ENCODE data around the gene UBE2R2.

DNA sequence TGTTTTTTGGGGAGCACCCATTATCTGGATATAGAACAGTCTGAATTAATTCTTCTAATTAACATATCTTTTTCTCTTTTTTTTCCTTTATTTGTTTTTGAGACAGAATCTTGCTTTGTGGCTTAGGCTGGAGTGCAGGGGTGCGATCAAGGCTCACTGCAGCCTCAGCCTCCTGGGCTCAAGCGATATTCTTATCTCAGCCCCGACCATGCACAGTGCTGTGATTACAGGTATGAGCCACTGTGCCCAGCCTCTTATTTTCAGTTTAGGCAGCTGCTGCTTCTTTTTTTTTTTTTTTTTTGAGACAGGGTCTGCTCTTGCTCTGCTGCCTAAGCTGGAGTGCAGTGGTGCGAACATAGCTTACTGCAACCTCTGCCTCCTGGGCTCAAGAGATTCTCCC, 20.2 kb downstream of the UBE2R2 start:
- TF ChIP-seq CTCF (IDR thresholded peaks at IDR 0.05 in 8 of 11, conservative IDR thresholded peaks at IDR 0.05 in 3 of 11) (no peak), POLR2AphosphoS5 (IDR thresholded peaks at IDR 0.05) (no peak)
